Right lobe of liver (tissue), 4 donors: Measurements from ENCODE around the gene AP1B1.

Experiments used
- POLR2A ChIP-seq: fragments of 450-650 bp; IDR thresholded peaks from one replicate; pipeline ENCODE4 v1.6.1; 2017; ENCODE audit warnings: antibody characterized with exemption, mild to moderate bottlenecking
- TF ChIP-seq, protein P1 (sequence below), 4 donors: fragments of 200-600 bp in 3 of 4; fragments of 450-650 bp in 1 of 4; IDR thresholded peaks; one replicate each; pipeline versions ENCODE4 v1.5.1 to v1.8.0; 2016 to 2022; ENCODE audit warnings: antibody characterized with exemption in 4 of 4, mild to moderate bottlenecking in 2 of 4
- donor health status: DM: no; HTN: no; CAD: no.
- donor health status: DM: no; HTN: no; CAD: no.
- donor health status: DM: no; HTN: yes; CAD: no.

DNA sequence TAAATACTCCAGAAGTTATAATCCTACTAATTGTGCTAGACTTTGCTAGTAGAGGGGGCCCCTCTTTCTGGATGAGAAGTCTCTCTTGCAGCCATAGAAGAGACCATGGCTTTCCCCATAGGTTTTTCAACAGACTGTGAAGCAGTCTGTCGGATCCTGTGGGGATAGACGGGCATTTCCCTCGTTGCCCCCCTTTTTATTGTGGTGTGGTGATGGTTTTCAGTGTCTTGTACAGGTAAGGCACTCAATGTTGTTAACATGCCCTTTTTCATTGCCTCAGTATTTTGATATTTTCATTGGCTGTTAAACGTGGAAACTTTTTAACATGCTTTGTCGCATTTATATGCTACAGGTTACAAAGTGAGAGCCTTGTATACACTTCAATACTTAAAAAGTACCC, 98.3 kb downstream of the AP1B1 start:
- TF ChIP-seq, protein P1, sequence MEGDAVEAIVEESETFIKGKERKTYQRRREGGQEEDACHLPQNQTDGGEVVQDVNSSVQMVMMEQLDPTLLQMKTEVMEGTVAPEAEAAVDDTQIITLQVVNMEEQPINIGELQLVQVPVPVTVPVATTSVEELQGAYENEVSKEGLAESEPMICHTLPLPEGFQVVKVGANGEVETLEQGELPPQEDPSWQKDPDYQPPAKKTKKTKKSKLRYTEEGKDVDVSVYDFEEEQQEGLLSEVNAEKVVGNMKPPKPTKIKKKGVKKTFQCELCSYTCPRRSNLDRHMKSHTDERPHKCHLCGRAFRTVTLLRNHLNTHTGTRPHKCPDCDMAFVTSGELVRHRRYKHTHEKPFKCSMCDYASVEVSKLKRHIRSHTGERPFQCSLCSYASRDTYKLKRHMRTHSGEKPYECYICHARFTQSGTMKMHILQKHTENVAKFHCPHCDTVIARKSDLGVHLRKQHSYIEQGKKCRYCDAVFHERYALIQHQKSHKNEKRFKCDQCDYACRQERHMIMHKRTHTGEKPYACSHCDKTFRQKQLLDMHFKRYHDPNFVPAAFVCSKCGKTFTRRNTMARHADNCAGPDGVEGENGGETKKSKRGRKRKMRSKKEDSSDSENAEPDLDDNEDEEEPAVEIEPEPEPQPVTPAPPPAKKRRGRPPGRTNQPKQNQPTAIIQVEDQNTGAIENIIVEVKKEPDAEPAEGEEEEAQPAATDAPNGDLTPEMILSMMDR (IDR thresholded peaks at IDR 0.05), result no peak
- no peak for TF ChIP-seq POLR2A
